GM19099 (cell line): ENCODE results near the gene CCDC186.

Source experiments
- POLR2A ChIP-seq: IDR thresholded peaks from 3 replicates; pipeline ENCODE4 v1.6.1; 2011; ENCODE audit warnings: low read depth; ENCODE audit not compliant: insufficient read length; ENCODE audit errors: extremely low read depth

The CCDC186 gene

GRCh38 chr10:114181971-114182370 lies 8.0 kb upstream of the CCDC186 start:
- no peak for TF ChIP-seq POLR2A

DNA sequence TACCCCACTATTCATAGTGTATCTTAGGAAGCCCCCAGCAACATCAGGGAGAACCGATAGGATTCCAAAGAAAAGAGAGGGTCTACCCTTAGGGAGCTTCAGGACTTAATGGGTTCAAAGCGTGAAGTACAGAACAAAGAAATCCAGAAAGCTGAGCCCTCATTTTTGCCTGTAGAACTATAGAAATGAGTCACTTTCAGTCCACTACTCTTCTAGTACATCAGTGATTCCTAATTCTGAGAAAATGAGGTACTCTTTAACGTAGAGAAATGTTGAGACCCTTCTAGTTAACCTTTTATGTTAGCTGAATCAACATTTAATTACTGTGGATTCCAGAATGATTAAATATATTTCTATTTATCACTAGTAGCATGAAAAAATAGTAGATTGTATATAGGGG lies 6.9 kb upstream of the CCDC186 start:
- TF ChIP-seq POLR2A, result no peak

GRCh38 chr10:114179747-114180146 lies 5.7 kb upstream of the CCDC186 start:
- TF ChIP-seq POLR2A, result no peak

- no peak for TF ChIP-seq POLR2A
Measured at GRCh38 chr10:114179148-114179547, 5.1 kb upstream of the CCDC186 start, which contains the start of gene TDRD1. TDRD1 (plus strand) TSS chr10:114179353; CDS start chr10:114187832, 8,479 bp downstream.

GRCh38 chr10:114176511-114176910 lies 2.5 kb upstream of the CCDC186 start:
- TF ChIP-seq POLR2A, result no peak

GRCh38 chr10:114175667-114176066 lies 1.7 kb upstream of the CCDC186 start:
- TF ChIP-seq POLR2A, result no peak

DNA sequence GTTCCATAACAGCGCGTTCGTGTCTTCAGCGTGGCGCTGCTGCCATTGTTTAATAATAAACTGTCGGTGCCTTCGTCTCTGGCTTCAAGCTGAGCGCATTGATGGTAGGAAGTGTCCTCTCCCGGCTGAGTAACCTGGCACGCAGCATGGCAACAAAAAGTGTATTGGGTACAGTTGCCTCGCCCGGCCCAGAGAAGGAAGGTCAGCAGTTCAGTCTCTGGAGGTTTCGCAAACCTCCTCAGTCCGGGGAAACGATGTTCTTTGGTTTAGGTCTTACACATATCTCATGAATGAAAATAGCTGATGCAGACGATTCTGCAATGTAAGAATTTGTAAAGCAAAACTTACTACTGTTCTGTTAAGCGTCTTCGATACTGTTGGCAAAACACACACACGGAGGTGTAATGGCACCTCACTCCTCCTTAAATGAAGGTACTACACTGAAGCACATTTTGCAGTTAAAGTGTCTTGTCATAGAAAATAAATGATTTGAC lies 739 bp upstream of the CCDC186 start:
- TF ChIP-seq POLR2A, result no peak

DNA sequence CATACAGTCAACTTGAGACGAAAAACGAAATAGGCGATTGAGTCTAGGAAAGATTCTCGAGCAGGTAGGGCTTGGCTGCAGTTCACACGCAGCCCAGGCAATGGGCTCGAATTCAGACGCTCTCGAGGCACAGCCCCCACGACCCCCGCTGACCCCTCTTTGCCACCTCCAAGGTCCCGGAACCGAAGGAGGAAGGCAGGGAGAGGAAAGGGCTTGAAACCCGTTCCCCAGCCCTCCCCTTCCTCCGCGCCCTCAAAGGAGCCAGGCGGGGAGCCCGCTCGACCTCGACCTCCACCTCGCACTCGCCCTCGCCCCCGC lies 441 bp downstream of the CCDC186 start:
- TF ChIP-seq POLR2A, result no peak

GRCh38 chr10:114172776-114173602 lies 1.0 kb downstream of the CCDC186 start:
- no peak for TF ChIP-seq POLR2A

GRCh38 chr10:114172216-114172615 lies 1.8 kb downstream of the CCDC186 start:
- no peak for TF ChIP-seq POLR2A

GRCh38 chr10:114168450-114169009 lies 5.5 kb downstream of the CCDC186 start:
- TF ChIP-seq POLR2A, result no peak

DNA sequence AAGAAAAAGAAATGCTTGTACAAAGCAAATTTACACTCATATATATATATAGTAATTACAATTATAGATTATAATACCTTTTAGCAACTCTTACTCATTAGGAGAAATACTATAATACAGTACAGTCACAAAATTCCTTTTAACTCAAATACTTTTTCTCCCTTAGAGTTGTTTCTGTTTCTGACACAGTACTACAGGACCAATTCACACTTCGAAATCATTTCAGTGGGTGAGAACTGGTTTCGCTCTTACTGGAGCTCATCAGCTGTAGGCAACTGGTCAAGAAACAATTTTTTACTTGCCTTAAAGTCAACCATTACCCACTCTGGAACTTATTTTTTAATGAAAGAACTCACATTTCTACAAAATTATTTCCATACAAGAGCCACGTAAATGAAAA lies 6.0 kb downstream of the CCDC186 start:
- TF ChIP-seq POLR2A, result no peak

GRCh38 chr10:114166494-114166893 lies 7.5 kb downstream of the CCDC186 start:
- no peak for TF ChIP-seq POLR2A

GRCh38 chr10:114166043-114166442 lies 8.0 kb downstream of the CCDC186 start:
- TF ChIP-seq POLR2A, result no peak

DNA sequence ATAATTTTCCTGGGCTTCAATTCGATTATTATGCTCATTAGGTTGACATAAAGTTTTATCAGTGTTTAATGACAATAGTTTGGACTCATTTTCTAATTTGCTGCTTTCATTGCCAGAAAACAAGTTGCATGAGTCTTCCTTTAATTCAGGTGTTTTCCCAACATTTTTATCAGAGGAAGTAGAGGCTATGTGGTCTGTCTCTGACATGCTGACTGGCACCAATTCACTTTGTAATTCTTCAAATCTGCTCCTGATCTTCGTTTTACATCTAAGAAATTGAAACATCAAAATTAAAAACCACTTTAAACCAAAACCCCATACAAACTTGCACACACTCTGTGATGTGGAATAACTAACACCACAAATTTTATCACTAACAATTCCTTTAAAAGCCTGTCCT lies 10.9 kb downstream of the CCDC186 start:
- TF ChIP-seq POLR2A, result no peak

GRCh38 chr10:114157912-114158311 lies 16.1 kb downstream of the CCDC186 start:
- no peak for TF ChIP-seq POLR2A
